WERI-Rb-1 (cell line): Measurements from ENCODE around the gene DSE.
"Not testable (repeated sequence)": the region's sequence is repeated elsewhere in the genome, so short reads cannot be mapped to it uniquely, and the experiment has no call there.

Experiments used
- DNase-seq: peaks from one replicate; pipeline ENCODE4 v3.0.0-alpha.2; 2020
- H3K27ac ChIP-seq: fragments of 250-450 bp; sonication (Bioruptor Pico); 2 replicates; pipeline ENCODE4 v1.5.1; 2020; ENCODE audit warnings: mild to moderate bottlenecking, moderate library complexity
- H3K27me3 ChIP-seq: fragments of 250-450 bp; sonication (Bioruptor Pico); 2 replicates; pipeline ENCODE4 v1.5.1; 2021; ENCODE audit warnings: mild to moderate bottlenecking, low read depth, moderate library complexity; ENCODE audit not compliant: insufficient read depth, severe bottlenecking
- H3K36me3 ChIP-seq: fragments of 250-450 bp; sonication (Bioruptor Pico); 2 replicates; pipeline ENCODE4 v1.5.1; 2020; ENCODE audit warnings: mild to moderate bottlenecking, moderate library complexity
- H3K4me3 ChIP-seq: 2 replicates; pipeline ENCODE4 v1.5.1; 2011; ENCODE audit warnings: low read depth, mild to moderate bottlenecking, control low read depth, low read length
- H3K9me3 ChIP-seq: fragments of 250-450 bp; sonication (Bioruptor Pico); 2 replicates; pipeline ENCODE4 v1.5.1; 2021; ENCODE audit warnings: mild to moderate bottlenecking, moderate library complexity; ENCODE audit not compliant: severe bottlenecking
- TF ChIP-seq, protein P1 (sequence below): IDR thresholded peaks from 2 replicates; pipeline ENCODE4 v1.5.1; 2011; ENCODE audit warnings: low read depth, mild to moderate bottlenecking, control low read depth, inconsistent platforms, low read length

DSE gene

DNA sequence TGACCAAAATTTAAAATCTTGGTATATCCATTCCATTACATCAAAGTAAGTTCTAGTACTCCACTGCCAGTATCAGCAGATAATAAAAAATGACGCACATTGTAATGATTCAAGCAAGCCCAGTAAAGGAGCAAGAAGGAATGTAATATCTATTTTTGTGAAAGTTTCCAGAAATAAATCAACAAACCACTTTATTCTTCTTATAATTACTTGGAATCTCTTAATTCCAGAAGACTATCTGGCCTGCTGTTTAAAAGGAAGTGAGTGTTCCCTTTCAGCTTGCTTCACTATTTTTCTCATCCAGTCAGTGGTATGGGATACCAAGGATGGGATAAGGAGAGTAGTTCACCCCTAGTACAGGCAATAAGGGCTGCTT is 42.2 kb upstream of the DSE start:
- TF ChIP-seq, protein P1, sequence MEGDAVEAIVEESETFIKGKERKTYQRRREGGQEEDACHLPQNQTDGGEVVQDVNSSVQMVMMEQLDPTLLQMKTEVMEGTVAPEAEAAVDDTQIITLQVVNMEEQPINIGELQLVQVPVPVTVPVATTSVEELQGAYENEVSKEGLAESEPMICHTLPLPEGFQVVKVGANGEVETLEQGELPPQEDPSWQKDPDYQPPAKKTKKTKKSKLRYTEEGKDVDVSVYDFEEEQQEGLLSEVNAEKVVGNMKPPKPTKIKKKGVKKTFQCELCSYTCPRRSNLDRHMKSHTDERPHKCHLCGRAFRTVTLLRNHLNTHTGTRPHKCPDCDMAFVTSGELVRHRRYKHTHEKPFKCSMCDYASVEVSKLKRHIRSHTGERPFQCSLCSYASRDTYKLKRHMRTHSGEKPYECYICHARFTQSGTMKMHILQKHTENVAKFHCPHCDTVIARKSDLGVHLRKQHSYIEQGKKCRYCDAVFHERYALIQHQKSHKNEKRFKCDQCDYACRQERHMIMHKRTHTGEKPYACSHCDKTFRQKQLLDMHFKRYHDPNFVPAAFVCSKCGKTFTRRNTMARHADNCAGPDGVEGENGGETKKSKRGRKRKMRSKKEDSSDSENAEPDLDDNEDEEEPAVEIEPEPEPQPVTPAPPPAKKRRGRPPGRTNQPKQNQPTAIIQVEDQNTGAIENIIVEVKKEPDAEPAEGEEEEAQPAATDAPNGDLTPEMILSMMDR: no peak
- no peaks in the 10 kb centered on the region for H3K36me3 ChIP-seq
- H3K9me3 ChIP-seq: no peaks in the 10 kb centered on the region
- no peak for DNase-seq
- H3K27ac ChIP-seq: no peak overlapping the region
- H3K4me3 ChIP-seq: no peak overlapping the region
- no peaks in the 10 kb centered on the region for H3K27me3 ChIP-seq

DNA sequence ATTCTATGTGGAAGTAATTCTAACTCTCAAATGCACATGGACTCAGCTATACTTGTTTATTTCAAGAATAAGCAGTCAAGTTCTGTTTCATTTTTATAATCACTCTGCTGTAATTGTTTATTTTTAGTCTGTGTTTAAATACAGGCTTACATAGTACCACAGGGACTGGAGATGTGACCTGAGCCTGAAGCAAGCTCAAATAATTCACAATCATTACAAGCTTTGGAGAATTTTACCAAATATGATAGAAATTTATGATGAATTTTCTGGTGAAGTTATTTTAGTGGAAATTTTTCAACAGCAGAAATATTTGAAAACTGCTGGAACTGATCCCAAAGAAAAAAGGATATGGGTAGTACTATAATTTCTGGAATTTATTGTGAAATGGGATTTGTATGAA is 41.6 kb upstream of the DSE start:
- no peaks in the 10 kb centered on the region for H3K9me3 ChIP-seq
- no peaks in the 10 kb centered on the region for H3K36me3 ChIP-seq
- TF ChIP-seq, protein P1: no peak
- H3K27me3 ChIP-seq: no peaks in the 10 kb centered on the region
- H3K27ac ChIP-seq: no peak overlapping the region
- no peak for DNase-seq
- H3K4me3 ChIP-seq: no peak overlapping the region

DNA sequence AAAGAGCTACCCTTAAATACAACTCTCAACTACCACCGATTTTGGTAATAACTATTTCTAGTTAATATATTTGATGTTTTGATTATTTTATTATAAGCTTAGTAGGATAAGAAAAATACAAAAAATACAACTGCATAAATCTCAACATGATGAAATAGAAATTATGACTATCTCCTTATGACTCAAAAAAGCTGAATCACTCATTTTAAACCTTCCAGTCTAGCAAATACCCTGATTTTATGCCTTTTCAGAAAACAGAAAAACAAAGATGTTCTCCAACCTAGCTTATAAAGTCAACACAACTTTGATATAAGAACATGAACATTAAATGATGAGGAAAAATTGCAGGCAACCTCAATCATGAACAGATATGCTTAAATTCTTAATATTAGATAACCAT is 40.2 kb upstream of the DSE start:
- TF ChIP-seq, protein P1: no peak
- Histone ChIP-seq H3K27ac (no peak overlapping the region), H3K4me3 (no peak overlapping the region), H3K27me3 (no peaks in the 10 kb centered on the region), H3K36me3 (no peaks in the 10 kb centered on the region), H3K9me3 (no peaks in the 10 kb centered on the region)
- DNase-seq: no peak

DNA sequence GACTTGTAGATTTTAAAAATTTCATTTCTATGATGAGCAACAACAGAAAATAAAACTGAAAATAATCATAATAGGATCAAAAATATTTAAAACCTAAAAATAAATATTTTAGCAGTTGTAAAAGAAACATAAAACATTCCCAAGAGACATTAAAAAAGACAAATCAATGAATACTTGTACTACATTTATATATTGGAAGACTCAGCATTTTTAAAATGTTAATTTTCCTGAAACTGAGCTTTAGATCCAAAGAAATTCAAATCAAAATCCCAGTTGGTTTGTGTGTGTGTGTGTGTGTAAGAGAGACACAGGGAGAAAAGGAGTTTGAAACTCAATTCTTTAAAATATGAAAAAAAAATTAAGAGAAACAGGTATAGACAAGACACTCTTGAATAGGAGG is 38.7 kb upstream of the DSE start:
- H3K27me3 ChIP-seq: no peaks in the 10 kb centered on the region
- H3K36me3 ChIP-seq: no peaks in the 10 kb centered on the region
- no peak overlapping the region for H3K27ac ChIP-seq
- DNase-seq: no peak
- H3K9me3 ChIP-seq: no peaks in the 10 kb centered on the region
- no peak overlapping the region for H3K4me3 ChIP-seq
- TF ChIP-seq, protein P1: no peak

DNA sequence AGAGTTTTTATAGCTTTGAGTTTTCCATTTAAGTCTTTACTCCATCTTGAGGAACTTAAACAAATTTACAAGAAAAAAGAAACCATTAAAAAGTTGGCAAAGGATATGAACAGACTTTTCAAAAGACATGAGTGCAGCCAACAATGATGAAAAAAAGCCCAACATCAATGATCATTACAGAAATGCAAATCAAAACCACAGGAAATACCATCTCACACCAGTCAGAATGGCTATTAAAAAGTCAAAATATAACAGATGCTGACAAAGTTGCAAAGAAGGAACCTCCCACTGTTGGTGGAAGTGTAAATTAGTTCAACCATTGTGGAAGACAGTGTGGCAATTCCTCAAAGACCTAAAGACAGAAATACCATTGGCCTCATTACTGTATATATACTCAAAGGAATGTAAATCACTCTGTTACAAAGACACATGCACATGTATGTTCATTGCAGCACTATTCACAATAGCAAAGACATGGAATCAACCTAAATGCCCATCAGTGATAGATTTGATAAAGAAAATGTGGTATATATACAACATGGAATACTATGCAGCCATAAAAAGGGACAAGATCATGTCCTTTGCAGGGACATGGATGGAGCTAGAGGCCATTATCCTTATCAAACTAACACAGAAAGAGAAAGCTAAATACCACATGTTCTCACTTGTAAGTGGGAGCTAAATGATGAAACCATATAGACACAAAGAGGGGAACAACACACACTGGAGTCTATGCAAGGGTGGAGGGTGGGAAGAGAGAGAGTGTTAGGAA is 35.9 kb upstream of the DSE start:
- not testable (repeated sequence) for H3K27me3 ChIP-seq, H3K9me3 ChIP-seq, H3K4me3 ChIP-seq, H3K27ac ChIP-seq, DNase-seq, H3K36me3 ChIP-seq

DNA sequence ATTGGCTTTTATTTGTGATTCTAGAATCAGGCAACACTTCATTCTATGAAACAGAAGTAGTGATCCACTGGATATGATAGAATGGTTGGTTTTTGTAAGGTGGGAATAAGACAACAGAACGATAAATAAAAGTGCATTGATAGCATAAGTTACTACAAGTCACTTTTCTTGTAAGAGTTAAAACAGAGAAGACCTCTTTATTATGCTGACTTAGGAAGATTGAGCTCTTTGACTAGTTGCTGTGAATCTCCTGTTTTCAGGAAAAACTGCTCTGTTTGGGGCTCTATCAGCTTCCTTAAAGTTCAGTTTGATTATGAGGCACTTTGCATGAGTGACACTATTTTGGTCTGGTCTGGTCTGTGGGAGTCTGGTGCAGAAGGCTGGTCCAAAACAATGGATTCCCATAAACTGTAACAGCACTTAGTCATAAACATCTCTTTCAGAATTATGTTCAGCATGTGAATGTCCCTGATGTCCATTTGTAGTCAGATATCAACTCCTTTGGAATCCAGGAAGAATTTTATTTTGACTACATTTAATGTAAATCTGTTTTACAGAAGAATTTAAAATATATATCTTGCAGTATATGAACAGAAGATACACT is 35.0 kb upstream of the DSE start:
- TF ChIP-seq, protein P1: no peak
- DNase-seq: no peak
- Histone ChIP-seq H3K9me3 (peaks cover under 1% of the 10 kb centered on the region), H3K4me3 (no peak overlapping the region), H3K36me3 (no peaks in the 10 kb centered on the region), H3K27ac (no peak overlapping the region), H3K27me3 (no peaks in the 10 kb centered on the region)
